Measurements from ENCODE around the gene TMCC2. TPM values are rescaled to one million over a fixed set of nuclear protein-coding genes. Genes with fewer than 3 reads are reported as not detected.
A peak's percentile ranks its signal among the peaks of the same experiment; 100 is the strongest.

TMCC2 gene
- total and polyA plus RNA-seq, 10 donors: 0.74 to 146 (median 7.7) TPM

GRCh38 chr1:205183676-205184335 lies 43.9 kb upstream of the TMCC2 start:
- H3K36me3 ChIP-seq: peaks cover 0 to 80% (median 17%) of the 10 kb centered on the region in 6 donors
- 46 to 62% (median 59%) methylated on average over 4 of the region's 4 CpGs for WGBS, 5 donors
- H3K4me1 ChIP-seq: peaks cover 0 to 53% (median 29%) of the 10 kb centered on the region in 6 donors
- intact Hi-C loops (cut with DNase I; ENCODE audit: low total_unique reads): no loop called here
- peak overlapping the region in 6 of 8 donors; percentile 32 to 67 (median 48) for H3K27ac ChIP-seq
- no peaks in the 10 kb centered on the region for H3K27me3 ChIP-seq (replicated peaks in 1 of 7)
- H3K9me3 ChIP-seq: no peaks in the 10 kb centered on the region
- no peak overlapping the region for H3K4me3 ChIP-seq
- DNase-seq: no peak
- TF ChIP-seq CTCF (IDR thresholded peaks at IDR 0.05 in 8 of 11, conservative IDR thresholded peaks at IDR 0.05 in 3 of 11) (no peak), POLR2A (IDR thresholded peaks at IDR 0.05) (no peak), POLR2AphosphoS5 (IDR thresholded peaks at IDR 0.05) (no peak)

- no peak overlapping the region for H3K4me3 ChIP-seq
- peaks cover 0 to 56% (median 17%) of the 10 kb centered on the region in 6 donors for H3K36me3 ChIP-seq
- H3K27me3 ChIP-seq (replicated peaks in 1 of 7): no peaks in the 10 kb centered on the region
- H3K9me3 ChIP-seq: no peaks in the 10 kb centered on the region
- no peak for TF ChIP-seq POLR2A (IDR thresholded peaks at IDR 0.05)
- TF ChIP-seq CTCF (IDR thresholded peaks at IDR 0.05 in 8 of 11, conservative IDR thresholded peaks at IDR 0.05 in 3 of 11): no peak
- TF ChIP-seq POLR2AphosphoS5 (IDR thresholded peaks at IDR 0.05): no peak
- no peak for DNase-seq
- H3K4me1 ChIP-seq: peaks cover 4 to 74% (median 41%) of the 10 kb centered on the region in 6 donors
- intact Hi-C loops (cut with DNase I; ENCODE audit: low total_unique reads): no loop called here
- no peak overlapping the region for H3K27ac ChIP-seq
These were observed 41.6 kb upstream of the TMCC2 start for GRCh38 chr1:205186191-205186590.

- Histone ChIP-seq H3K36me3 (peaks cover 0 to 44% (median 14%) of the 10 kb centered on the region in 6 donors), H3K27me3 (replicated peaks in 1 of 7) (no peaks in the 10 kb centered on the region), H3K4me1 (peaks cover 4 to 86% (median 53%) of the 10 kb centered on the region in 6 donors), H3K9me3 (no peaks in the 10 kb centered on the region), H3K4me3 (no peak overlapping the region), H3K27ac (peak overlapping the region in 2 of 8 donors; percentile 8 to 25)
- intact Hi-C loops (cut with DNase I; ENCODE audit: low total_unique reads): no loop called here
- no peak for DNase-seq
- no peak for TF ChIP-seq CTCF (IDR thresholded peaks at IDR 0.05 in 8 of 11, conservative IDR thresholded peaks at IDR 0.05 in 3 of 11)
- no peak for TF ChIP-seq POLR2AphosphoS5 (IDR thresholded peaks at IDR 0.05)
- no peak for TF ChIP-seq POLR2A (IDR thresholded peaks at IDR 0.05)
- WGBS, 5 donors: 93 to 96% (median 95%) methylated on average over 7 to 10 of the region's 10 CpGs
These were observed 40.3 kb upstream of the TMCC2 start for GRCh38 chr1:205187420-205187819.

GRCh38 chr1:205188098-205188497 lies 39.6 kb upstream of the TMCC2 start:
- Histone ChIP-seq H3K4me3 (no peak overlapping the region), H3K27ac (no peak overlapping the region), H3K36me3 (peaks cover 0 to 37% (median 11%) of the 10 kb centered on the region in 6 donors), H3K9me3 (no peaks in the 10 kb centered on the region), H3K27me3 (replicated peaks in 1 of 7) (no peaks in the 10 kb centered on the region), H3K4me1 (peaks cover 4 to 88% (median 51%) of the 10 kb centered on the region in 6 donors)
- no peak for TF ChIP-seq POLR2AphosphoS5 (IDR thresholded peaks at IDR 0.05)
- TF ChIP-seq CTCF (IDR thresholded peaks at IDR 0.05 in 8 of 11, conservative IDR thresholded peaks at IDR 0.05 in 3 of 11): no peak
- TF ChIP-seq POLR2A (IDR thresholded peaks at IDR 0.05): no peak
- DNase-seq: no peak
- intact Hi-C loops (cut with DNase I; ENCODE audit: low total_unique reads): no loop called here
- 54 to 74% (median 59%) methylated on average over 2 of the region's 2 CpGs for WGBS, 5 donors

Measured in spleen (tissue), 11 donors.